22Rv1 (cell line): ENCODE data around the gene SCNN1G.

Experiments
- H3K27ac ChIP-seq: fragments of 450-650 bp; 2 replicates; pipeline ENCODE4 v1.5.1; 2017
- ZFX ChIP-seq: fragments of 450-650 bp; IDR thresholded peaks from 2 replicates; pipeline ENCODE4 v1.6.1; 2017; ENCODE audit warnings: antibody characterized with exemption, borderline replicate concordance
- TF ChIP-seq, protein P1 (sequence below): fragments of 450-650 bp; IDR thresholded peaks from 2 replicates; pipeline ENCODE4 v1.5.1; 2017; ENCODE audit warnings: mild to moderate bottlenecking

Gene SCNN1G

GRCh38 chr16:23146877-23147601 lies 35.5 kb upstream of the SCNN1G start:
- TF ChIP-seq ZFX, result no peak
- TF ChIP-seq, protein P1, sequence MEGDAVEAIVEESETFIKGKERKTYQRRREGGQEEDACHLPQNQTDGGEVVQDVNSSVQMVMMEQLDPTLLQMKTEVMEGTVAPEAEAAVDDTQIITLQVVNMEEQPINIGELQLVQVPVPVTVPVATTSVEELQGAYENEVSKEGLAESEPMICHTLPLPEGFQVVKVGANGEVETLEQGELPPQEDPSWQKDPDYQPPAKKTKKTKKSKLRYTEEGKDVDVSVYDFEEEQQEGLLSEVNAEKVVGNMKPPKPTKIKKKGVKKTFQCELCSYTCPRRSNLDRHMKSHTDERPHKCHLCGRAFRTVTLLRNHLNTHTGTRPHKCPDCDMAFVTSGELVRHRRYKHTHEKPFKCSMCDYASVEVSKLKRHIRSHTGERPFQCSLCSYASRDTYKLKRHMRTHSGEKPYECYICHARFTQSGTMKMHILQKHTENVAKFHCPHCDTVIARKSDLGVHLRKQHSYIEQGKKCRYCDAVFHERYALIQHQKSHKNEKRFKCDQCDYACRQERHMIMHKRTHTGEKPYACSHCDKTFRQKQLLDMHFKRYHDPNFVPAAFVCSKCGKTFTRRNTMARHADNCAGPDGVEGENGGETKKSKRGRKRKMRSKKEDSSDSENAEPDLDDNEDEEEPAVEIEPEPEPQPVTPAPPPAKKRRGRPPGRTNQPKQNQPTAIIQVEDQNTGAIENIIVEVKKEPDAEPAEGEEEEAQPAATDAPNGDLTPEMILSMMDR, result no peak
- no peak overlapping the region for H3K27ac ChIP-seq

DNA sequence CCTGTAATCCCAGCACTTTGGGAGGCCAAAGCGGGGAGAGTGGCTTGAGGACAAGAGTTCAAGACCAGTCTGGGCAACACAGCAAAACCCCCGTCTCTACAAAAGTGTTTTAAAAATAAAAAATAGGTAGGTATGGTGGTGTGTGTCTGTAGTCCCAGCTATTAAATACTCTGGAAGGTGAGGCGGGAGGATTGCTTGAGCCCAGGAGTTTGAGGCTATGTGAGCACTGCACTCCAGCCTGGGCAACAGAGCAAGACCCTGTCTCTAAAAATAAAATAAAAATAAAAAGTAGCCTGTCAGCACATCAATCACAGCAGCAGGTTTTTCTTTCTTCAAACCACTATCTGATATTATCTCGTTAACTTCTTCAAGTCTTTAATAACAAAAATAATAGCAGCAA lies 34.9 kb upstream of the SCNN1G start:
- H3K27ac ChIP-seq, result no peak overlapping the region
- no peak for TF ChIP-seq ZFX
- TF ChIP-seq, protein P1, result no peak

DNA sequence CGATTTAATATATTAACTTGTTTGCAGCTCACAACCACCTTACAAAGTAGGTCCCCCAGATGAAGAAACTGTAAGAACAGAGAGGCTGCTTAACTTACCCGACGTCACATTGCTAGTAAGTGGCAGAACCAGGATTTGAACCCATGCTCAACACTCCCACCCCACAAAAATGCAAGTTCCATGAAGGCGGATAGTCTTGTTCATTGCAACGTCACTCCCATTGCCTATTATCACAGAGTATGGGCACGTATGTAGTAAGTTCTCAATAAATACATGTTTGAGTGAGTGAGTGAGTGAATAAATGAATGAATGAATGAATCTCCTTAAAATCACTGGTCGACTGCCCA lies 34.4 kb upstream of the SCNN1G start:
- TF ChIP-seq ZFX, result no peak
- TF ChIP-seq, protein P1, result no peak
- H3K27ac ChIP-seq, result peak overlapping the region; percentile 81

DNA sequence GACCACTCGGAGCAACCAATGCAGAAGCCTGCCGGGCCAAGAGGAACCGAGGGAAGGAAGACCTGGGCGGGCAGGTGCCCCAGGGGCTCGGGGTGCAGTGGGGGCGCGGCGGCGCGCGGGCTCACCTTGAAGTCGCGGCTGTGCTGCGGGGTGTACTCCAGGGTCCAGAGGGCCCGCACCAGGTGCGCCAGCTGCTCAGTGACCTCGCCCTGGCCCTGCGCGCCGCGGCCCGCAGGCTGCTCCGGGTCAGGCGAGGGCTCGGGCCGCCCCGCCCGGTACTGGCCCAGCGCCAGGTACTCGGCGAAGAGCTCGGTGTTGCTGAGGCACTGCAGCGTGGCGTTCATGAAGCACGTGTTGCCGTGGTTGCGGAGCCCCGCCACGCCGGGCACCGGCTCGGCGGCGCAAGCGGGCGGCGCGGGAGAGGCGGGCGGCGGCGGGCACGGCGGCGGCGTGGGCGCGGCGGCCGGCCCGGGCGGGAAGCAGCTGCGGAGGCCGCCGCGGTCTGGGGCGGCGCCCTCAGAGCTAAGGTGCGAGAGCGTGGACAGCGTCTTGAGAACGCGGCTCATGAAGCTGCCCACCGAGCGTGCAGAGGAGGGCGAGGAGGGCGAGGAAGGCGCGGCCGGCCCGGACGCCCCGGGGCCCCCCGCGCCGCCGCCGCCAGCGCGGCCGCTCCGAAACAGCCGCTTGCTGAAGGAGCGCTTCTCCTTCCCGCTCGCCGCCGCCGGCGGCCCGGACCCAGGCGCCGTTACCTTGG lies 33.9 kb upstream of the SCNN1G start:
- H3K27ac ChIP-seq, result peak overlapping the region; percentile 81
- TF ChIP-seq ZFX, result no peak
- TF ChIP-seq, protein P1, result 0 out of 2 replicates have a peak, but pooled peaks have one; percentile 4

DNA sequence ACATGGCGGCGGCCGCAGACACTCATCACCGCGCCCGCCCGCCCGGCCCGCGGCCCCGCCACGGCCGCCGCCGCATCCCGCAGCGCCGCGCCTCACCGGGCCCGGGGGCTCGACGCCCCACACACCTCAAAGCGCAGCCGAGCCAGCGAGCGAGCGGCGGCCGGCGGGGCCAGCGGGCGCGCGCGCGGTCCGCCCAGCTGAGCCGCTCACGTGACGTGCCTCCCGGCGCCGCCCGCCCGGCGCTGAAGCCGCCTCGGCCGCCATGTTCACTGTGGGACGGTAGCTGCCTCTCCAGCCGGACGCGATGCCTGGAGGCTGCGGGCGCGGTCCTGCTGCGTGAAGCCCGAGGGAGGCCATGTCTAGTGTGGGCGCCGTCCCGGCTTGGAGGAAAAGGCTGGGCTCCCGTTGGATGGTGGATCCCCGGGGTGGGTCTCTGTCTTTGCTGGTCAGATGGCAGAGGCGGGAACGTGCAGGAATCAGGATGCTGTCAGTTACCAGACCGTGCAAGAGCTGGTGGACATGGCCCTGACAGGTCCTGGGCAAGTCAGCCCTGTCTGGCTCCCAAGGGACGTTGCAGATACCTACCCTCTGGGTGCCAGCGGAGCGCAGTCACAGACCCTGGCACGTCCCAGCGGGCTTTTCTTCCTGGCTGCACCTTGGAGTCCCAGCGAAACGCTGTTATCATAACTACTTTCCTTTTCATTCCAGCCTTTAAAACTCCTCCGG lies 33.1 kb upstream of the SCNN1G start, which contains the start of gene USP31:
TSS of gene USP31 (minus strand) at position 186 of the 726 bp plus-strand sequence. CDS start at position 4, 182 bp downstream.
- peak within 1 kb of the TSS; percentile 81 for H3K27ac ChIP-seq
- TF ChIP-seq, protein P1, result no peak
- no peak for TF ChIP-seq ZFX

DNA sequence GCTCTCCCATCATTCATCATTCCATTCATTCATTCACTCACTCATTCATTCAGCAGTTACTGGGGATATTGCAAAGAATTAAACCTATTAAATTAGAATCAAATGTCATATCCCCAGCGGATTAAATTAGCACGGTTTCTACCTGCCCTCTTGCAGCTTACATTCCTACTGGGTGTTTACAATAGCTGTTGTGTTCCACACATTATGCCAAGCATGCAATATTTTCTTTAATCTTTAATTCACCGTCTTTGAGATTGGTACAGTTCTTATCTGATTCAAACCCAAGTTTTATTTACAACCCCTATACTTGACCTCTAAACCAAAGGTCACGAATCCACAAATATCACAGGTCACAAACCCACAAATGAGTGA lies 32.6 kb upstream of the SCNN1G start:
- H3K27ac ChIP-seq, result peak overlapping the region; percentile 81
- TF ChIP-seq ZFX, result no peak
- TF ChIP-seq, protein P1, result no peak
